Parathyroid adenoma (tissue), 2 donors: ENCODE measurements around the gene TACC2.

ENCODE experiments used
- H2AFZ ChIP-seq: fragments of 300-600 bp; sonication (generic); one replicate; pipeline ENCODE4 v1.7.0; 2017; ENCODE audit warnings: antibody characterized with exemption, mild to moderate bottlenecking
- H3K27ac ChIP-seq: fragments of 300-600 bp; sonication (generic); one replicate; pipeline ENCODE4 v1.7.0; 2017
- H3K27me3 ChIP-seq: fragments of 300-600 bp; sonication (generic); one replicate; pipeline ENCODE4 v1.7.0; 2017; ENCODE audit warnings: low read length; ENCODE audit not compliant: control insufficient read depth, insufficient read depth
- H3K36me3 ChIP-seq: fragments of 300-600 bp; sonication (generic); one replicate; pipeline ENCODE4 v1.7.0; 2017; ENCODE audit warnings: low read length; ENCODE audit not compliant: control insufficient read depth, insufficient read depth
- H3K4me1 ChIP-seq: fragments of 300-600 bp; sonication (generic); one replicate; pipeline ENCODE4 v1.7.0; 2017; ENCODE audit warnings: control low read depth
- H3K4me2 ChIP-seq: fragments of 300-600 bp; sonication (generic); one replicate; pipeline ENCODE4 v1.7.0; 2017; ENCODE audit warnings: low read length
- H3K4me3 ChIP-seq: fragments of 300-600 bp; sonication (generic); one replicate; pipeline ENCODE4 v1.7.0; 2017; ENCODE audit warnings: low read depth, low read length
- H3K79me2 ChIP-seq: fragments of 300-600 bp; sonication (generic); one replicate; pipeline ENCODE4 v1.7.0; 2017; ENCODE audit warnings: control low read depth
- H3K9ac ChIP-seq: fragments of 300-600 bp; sonication (generic); one replicate; pipeline ENCODE4 v1.7.0; 2017; ENCODE audit warnings: mild to moderate bottlenecking
- H3K9me3 ChIP-seq: fragments of 300-600 bp; sonication (generic); one replicate; pipeline ENCODE4 v1.7.0; 2017; ENCODE audit warnings: low read length; ENCODE audit not compliant: control insufficient read depth
- TF ChIP-seq, protein P1 (sequence below): fragments of 300-600 bp; sonication (generic); IDR thresholded peaks from one replicate; pipeline ENCODE4 v1.7.0; 2017; ENCODE audit warnings: antibody characterized with exemption, mild to moderate bottlenecking
- donor health status: primary hyperparathyroidism.

TACC2 gene

DNA sequence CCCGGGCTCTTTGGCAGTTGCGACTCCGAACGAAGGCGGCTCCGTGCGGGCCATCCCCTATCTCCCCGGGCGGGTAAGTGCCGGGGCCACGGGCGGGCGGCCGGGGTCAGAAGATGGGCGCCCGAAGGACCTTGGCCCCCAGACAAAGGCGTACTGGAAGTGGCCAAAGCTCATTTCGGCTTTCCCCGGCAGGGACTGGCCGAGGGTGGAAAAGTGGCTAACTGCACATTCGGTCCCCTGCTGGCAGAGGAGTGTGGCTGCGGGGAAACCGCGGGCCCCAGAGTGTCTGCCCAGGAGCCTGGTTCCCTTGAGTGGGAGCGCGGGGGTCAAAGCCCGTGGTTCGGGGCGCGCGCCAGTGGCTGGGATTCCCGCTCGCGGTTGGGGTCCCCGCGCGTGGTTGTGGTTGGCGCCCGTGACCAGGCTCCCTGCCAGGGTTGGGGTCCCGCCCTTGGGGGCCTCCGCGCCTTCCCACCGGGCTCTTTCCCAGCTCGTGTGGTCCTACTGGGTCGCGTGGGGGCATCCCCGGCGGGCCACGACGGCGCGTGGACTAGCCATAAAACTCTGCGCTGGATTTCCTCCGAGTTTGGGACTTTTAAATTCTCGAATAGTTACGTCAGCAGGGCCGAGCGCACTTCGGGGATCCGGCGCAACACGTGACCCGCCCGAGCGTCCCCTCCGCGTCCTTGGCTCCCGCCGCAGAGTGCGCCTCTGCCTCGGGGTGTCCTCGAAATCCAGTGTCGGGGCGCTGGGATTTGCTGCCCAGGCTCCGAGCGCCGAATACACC, 124.4 kb downstream of the TACC2 start:
- peaks cover 11% of the 10 kb centered on the region for H3K79me2 ChIP-seq
- H3K27me3 ChIP-seq, result no peaks in the 10 kb centered on the region
- H3K4me3 ChIP-seq, result peak overlapping the region; percentile 87
- TF ChIP-seq, protein P1, sequence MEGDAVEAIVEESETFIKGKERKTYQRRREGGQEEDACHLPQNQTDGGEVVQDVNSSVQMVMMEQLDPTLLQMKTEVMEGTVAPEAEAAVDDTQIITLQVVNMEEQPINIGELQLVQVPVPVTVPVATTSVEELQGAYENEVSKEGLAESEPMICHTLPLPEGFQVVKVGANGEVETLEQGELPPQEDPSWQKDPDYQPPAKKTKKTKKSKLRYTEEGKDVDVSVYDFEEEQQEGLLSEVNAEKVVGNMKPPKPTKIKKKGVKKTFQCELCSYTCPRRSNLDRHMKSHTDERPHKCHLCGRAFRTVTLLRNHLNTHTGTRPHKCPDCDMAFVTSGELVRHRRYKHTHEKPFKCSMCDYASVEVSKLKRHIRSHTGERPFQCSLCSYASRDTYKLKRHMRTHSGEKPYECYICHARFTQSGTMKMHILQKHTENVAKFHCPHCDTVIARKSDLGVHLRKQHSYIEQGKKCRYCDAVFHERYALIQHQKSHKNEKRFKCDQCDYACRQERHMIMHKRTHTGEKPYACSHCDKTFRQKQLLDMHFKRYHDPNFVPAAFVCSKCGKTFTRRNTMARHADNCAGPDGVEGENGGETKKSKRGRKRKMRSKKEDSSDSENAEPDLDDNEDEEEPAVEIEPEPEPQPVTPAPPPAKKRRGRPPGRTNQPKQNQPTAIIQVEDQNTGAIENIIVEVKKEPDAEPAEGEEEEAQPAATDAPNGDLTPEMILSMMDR, result peak; percentile 56
- peak overlapping the region; percentile 96 for H2AFZ ChIP-seq
- H3K4me1 ChIP-seq, result peaks cover 5% of the 10 kb centered on the region
- H3K36me3 ChIP-seq, result no peaks in the 10 kb centered on the region
- no peaks in the 10 kb centered on the region for H3K9me3 ChIP-seq
- peak overlapping the region; percentile 63 for H3K4me2 ChIP-seq
- H3K27ac ChIP-seq, result peak overlapping the region; percentile 89
- H3K9ac ChIP-seq, result peak overlapping the region; percentile 55

DNA sequence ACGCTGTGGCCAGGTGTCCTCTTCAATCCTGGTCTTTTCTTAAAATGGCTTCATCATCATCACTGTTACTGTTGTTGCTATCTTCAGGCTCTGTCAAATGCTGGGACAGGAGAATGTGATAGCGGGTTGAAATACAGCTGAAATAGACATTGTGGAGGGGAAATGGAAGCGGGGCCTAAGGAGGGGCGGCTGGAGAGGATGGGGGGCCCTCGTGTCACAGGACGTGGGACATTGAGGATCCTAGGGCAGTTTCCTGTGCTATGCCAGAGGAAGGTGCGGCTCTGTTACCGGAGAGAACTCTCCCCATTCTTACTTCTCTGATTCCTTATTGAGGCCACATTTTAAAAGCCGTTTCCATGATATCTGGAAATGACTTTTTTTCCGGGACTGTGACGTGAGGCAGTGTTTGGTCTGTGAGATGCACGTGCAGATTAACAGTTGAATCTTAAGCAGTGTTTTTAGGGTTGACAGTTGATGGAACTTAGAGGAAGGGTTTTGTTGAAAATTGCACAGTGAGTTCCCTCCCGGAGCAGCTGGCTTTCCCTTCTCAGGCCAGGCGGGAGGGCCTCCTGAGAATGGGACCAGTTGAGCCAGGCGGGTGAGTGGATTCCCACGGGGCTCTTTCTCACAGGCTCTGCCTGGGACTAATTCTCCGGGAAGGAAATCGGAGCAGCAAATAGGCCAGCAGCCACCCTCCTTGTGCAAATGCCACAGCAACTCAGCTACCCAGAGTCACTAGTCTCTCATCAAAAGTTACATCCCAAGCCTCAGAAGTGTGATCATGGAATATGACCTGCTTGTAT, 125.2 kb downstream of the TACC2 start:
- TF ChIP-seq, protein P1, result no peak
- Histone ChIP-seq H3K9ac (no peak overlapping the region), H3K27ac (peak overlapping the region; percentile 89), H3K9me3 (no peaks in the 10 kb centered on the region), H3K36me3 (no peaks in the 10 kb centered on the region), H3K4me2 (peak overlapping the region; percentile 63), H3K79me2 (peaks cover 11% of the 10 kb centered on the region), H3K4me1 (peaks cover 5% of the 10 kb centered on the region), H3K27me3 (no peaks in the 10 kb centered on the region), H2AFZ (peak overlapping the region; percentile 96), H3K4me3 (peak overlapping the region; percentile 87)

DNA sequence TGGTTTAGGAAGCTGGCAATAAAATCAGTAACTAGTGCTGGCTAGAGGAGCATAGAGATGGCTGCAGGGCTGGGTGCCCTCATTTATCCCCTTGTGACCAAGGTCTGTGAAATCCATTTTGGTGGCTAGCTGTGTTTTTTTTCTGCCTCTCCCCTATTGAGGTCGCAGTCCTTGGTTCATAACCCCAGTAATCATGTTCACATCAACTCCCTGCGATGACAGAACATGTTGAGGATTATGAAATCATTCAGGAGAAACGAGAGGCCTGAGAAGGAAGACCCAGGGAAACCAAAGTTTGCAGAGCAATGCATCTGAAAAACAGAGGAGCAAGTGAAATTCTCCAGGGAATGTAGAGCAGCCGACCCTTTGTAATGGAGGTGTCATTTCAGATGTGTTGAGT, 126.9 kb downstream of the TACC2 start:
- Histone ChIP-seq H2AFZ (no peak overlapping the region), H3K4me1 (peaks cover 5% of the 10 kb centered on the region), H3K27me3 (no peaks in the 10 kb centered on the region), H3K9ac (no peak overlapping the region), H3K9me3 (no peaks in the 10 kb centered on the region), H3K36me3 (no peaks in the 10 kb centered on the region), H3K27ac (no peak overlapping the region), H3K4me2 (no peak overlapping the region), H3K4me3 (no peak overlapping the region), H3K79me2 (peaks cover 15% of the 10 kb centered on the region)
- TF ChIP-seq, protein P1, result no peak

DNA sequence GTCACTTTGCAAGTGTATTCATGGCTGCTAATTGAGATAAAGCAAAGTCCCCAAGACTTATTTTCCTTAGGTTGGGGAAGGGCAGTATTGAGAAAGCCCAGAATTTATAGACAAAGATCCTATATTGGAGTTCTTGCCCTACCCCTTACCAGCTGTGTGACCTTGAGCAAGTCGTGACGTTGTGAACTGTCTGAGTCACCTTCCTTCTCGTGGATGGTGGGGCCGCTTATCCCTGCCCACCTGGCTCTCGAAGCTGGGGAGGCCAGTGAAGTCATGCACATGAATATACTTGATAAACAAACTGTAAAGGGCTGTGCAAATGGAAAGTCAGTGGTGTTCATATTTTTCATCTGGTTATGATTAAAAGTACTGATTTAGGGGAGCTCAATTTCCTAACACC, 127.4 kb downstream of the TACC2 start:
- H3K9ac ChIP-seq, result no peak overlapping the region
- peaks cover 13% of the 10 kb centered on the region for H3K79me2 ChIP-seq
- H3K9me3 ChIP-seq, result no peaks in the 10 kb centered on the region
- no peak overlapping the region for H3K4me2 ChIP-seq
- TF ChIP-seq, protein P1, result no peak
- H3K4me3 ChIP-seq, result no peak overlapping the region
- H3K4me1 ChIP-seq, result peaks cover 5% of the 10 kb centered on the region
- no peak overlapping the region for H2AFZ ChIP-seq
- no peaks in the 10 kb centered on the region for H3K36me3 ChIP-seq
- no peaks in the 10 kb centered on the region for H3K27me3 ChIP-seq
- H3K27ac ChIP-seq, result no peak overlapping the region
